H1 (cell line): ENCODE data around the gene MAPRE2. TPM values are rescaled to one million over a fixed set of nuclear protein-coding genes. Genes with fewer than 3 reads are reported as not detected.

ENCODE experiments used
- CTCF ChIA-PET: fragments of 300-600 bp; sonication (Branson Sonifier 250); formaldehyde crosslinking; loops from one replicate; lab custom pipeline; 2021; ENCODE audit not compliant: partially characterized antibody; lab: Charles Lee
- POLR2A ChIA-PET: fragments of 300-600 bp; sonication (Branson Sonifier 250); formaldehyde crosslinking; loops from one replicate; lab custom pipeline; 2021; ENCODE audit warnings: inconsistent platforms; ENCODE audit not compliant: partially characterized antibody; lab: Charles Lee
- DNase-seq, 2 experiments: peaks; one replicate each; pipeline versions ENCODE4 v3.0.0 to v3.0.0-alpha.2; 2010 to 2022; ENCODE audit warnings: low spot score in 2 of 2, low read depth in 1 of 2, mixed read lengths in 1 of 2
- FAIRE-seq: peaks from 2 replicates; lab custom pipeline; 2011; peaks lifted over from hg19 to GRCh38; lab: Jason Lieb, UNC
- H2AFZ ChIP-seq: 2 replicates; pipeline ENCODE4 v1.8.1; 2012; ENCODE audit warnings: low read length, inconsistent platforms
- H2AK5ac ChIP-seq: 2 replicates; pipeline ENCODE4 v1.6.1; 2013; ENCODE audit warnings: low read depth, low read length
- H2BK120ac ChIP-seq: replicated peaks from 2 replicates; pipeline ENCODE3; 2013; ENCODE audit warnings: low read depth, low read length, inconsistent platforms
- H2BK12ac ChIP-seq: 2 replicates; pipeline ENCODE4 v1.6.1; 2013; ENCODE audit warnings: low read depth, low read length
- H2BK15ac ChIP-seq: 2 replicates; pipeline ENCODE4 v1.6.1; 2013; ENCODE audit warnings: low read length
- H2BK20ac ChIP-seq: 2 replicates; pipeline ENCODE4 v1.6.1; 2013; ENCODE audit warnings: low read length
- H2BK5ac ChIP-seq: 2 replicates; pipeline ENCODE4 v1.6.1; 2013; ENCODE audit warnings: low read depth, low read length
- H3K14ac ChIP-seq: 2 replicates; pipeline ENCODE4 v1.6.1; 2013; ENCODE audit warnings: inconsistent platforms; ENCODE audit not compliant: insufficient read length
- H3K18ac ChIP-seq: 2 replicates; pipeline ENCODE4 v1.6.1; 2013; ENCODE audit warnings: low read length; ENCODE audit errors: extremely low read depth
- H3K23ac ChIP-seq: 2 replicates; pipeline ENCODE4 v1.6.1; 2013; ENCODE audit warnings: inconsistent platforms; ENCODE audit not compliant: insufficient read length
- H3K23me2 ChIP-seq: 2 replicates; pipeline ENCODE4 v1.6.1; 2013; ENCODE audit warnings: low read depth, low read length
- H3K27ac ChIP-seq: 2 replicates; pipeline ENCODE4 v1.6.1; 2011; ENCODE audit warnings: low read depth, low read length, inconsistent platforms
- H3K27me3 ChIP-seq, 4 experiments: replicated peaks in 1 of 4; 1 replicate in 1 of 4; 2 replicates in 3 of 4; pipeline versions ENCODE4 v1.6.1 to v1.8.1; 2011 to 2013; ENCODE audit warnings: low read length in 3 of 4, mild to moderate bottlenecking in 3 of 4, inconsistent platforms in 2 of 4, mixed read lengths in 2 of 4, moderate library complexity in 1 of 4; ENCODE audit not compliant: control insufficient read depth in 3 of 4, insufficient read depth in 3 of 4; ENCODE audit errors: extremely low read depth in 1 of 4
- H3K36me3 ChIP-seq, 4 experiments: 2 replicates each; pipeline versions ENCODE4 v1.6.1 to v1.8.1; 2011 to 2013; ENCODE audit warnings: mild to moderate bottlenecking in 4 of 4, low read length in 3 of 4, moderate library complexity in 2 of 4, control low read depth in 1 of 4, inconsistent platforms in 1 of 4; ENCODE audit not compliant: insufficient read depth in 4 of 4, control insufficient read depth in 2 of 4
- H3K4ac ChIP-seq: replicated peaks from 2 replicates; pipeline ENCODE3; 2013; ENCODE audit warnings: low read length, low read depth, mixed read lengths, inconsistent platforms; ENCODE audit not compliant: insufficient read length
- H3K4me1 ChIP-seq, 4 experiments: replicated peaks in 1 of 4; 1 replicate in 1 of 4; 2 replicates in 3 of 4; pipeline versions ENCODE4 v1.6.1 to v1.8.1; 2011 to 2013; ENCODE audit warnings: low read length in 3 of 4, inconsistent platforms in 2 of 4, mixed read lengths in 1 of 4; ENCODE audit not compliant: insufficient read depth in 4 of 4, control insufficient read depth in 3 of 4
- H3K4me2 ChIP-seq, 2 experiments: 2 replicates each; pipeline versions ENCODE4 v1.6.1 to v1.8.1; 2011 to 2013; ENCODE audit warnings: low read depth in 2 of 2, low read length in 2 of 2, control low read depth in 1 of 2, inconsistent platforms in 1 of 2, mild to moderate bottlenecking in 1 of 2; ENCODE audit not compliant: insufficient read depth in 1 of 2
- H3K4me3 ChIP-seq, 4 experiments: fragments of 200-600, 300-600 bp in 1 of 4; sonication (generic), shearing (Covaris generic), sonication (Bioruptor Twin) in 1 of 4; 2 replicates each; pipeline versions ENCODE4 v1.5.1 to v1.8.1; 2011 to 2016; ENCODE audit warnings: low read length in 4 of 4, low read depth in 3 of 4, control low read depth in 2 of 4, inconsistent platforms in 2 of 4, mild to moderate bottlenecking in 2 of 4, mixed read lengths in 1 of 4, moderate library complexity in 1 of 4; ENCODE audit not compliant: insufficient read depth in 2 of 4; ENCODE audit errors: extremely low read depth in 1 of 4
- H3K56ac ChIP-seq: replicated peaks from 2 replicates; pipeline ENCODE3; 2013; ENCODE audit warnings: low read depth, mild to moderate bottlenecking, mixed read lengths, low read length, inconsistent platforms; ENCODE audit not compliant: insufficient read length
- H3K79me1 ChIP-seq: 2 replicates; pipeline ENCODE4 v1.6.1; 2013; ENCODE audit warnings: low read depth, low read length, control low read depth
- H3K79me2 ChIP-seq, 2 experiments: 2 replicates each; pipeline versions ENCODE4 v1.6.1 to v1.8.1; 2012 to 2013; ENCODE audit warnings: low read length in 2 of 2, mild to moderate bottlenecking in 2 of 2, inconsistent platforms in 1 of 2; ENCODE audit not compliant: insufficient read depth in 2 of 2, control insufficient read depth in 1 of 2
- H3K9ac ChIP-seq, 4 experiments: replicated peaks in 1 of 4; 1 replicate in 1 of 4; 2 replicates in 3 of 4; pipeline versions ENCODE4 v1.6.1 to v1.8.1; 2011 to 2013; ENCODE audit warnings: low read depth in 3 of 4, low read length in 3 of 4, control low read depth in 2 of 4, mild to moderate bottlenecking in 2 of 4, moderate library complexity in 2 of 4, inconsistent platforms in 1 of 4; ENCODE audit errors: extremely low read depth in 1 of 4
- H3K9me3 ChIP-seq, 2 experiments: 2 replicates each; pipeline versions ENCODE4 v1.6.1 to v1.8.1; 2012 to 2013; ENCODE audit warnings: mild to moderate bottlenecking in 2 of 2, moderate library complexity in 2 of 2, control low read depth in 1 of 2, inconsistent platforms in 1 of 2, low read depth in 1 of 2, low read length in 1 of 2, mixed read lengths in 1 of 2; ENCODE audit not compliant: insufficient read depth in 2 of 2
- H4K20me1 ChIP-seq, 2 experiments: replicated peaks in 1 of 2; 2 replicates each; pipeline versions ENCODE3 to v1.8.1; 2011 to 2013; ENCODE audit warnings: inconsistent platforms in 2 of 2, low read length in 2 of 2, mild to moderate bottlenecking in 1 of 2; ENCODE audit not compliant: insufficient read depth in 2 of 2, control insufficient read depth in 1 of 2
- H4K5ac ChIP-seq: 2 replicates; pipeline ENCODE4 v1.6.1; 2013; ENCODE audit warnings: low read length, low read depth, mixed read lengths, inconsistent platforms; ENCODE audit not compliant: insufficient read length
- H4K8ac ChIP-seq: 2 replicates; pipeline ENCODE4 v1.8.0; 2013; ENCODE audit warnings: mild to moderate bottlenecking, moderate library complexity, low read length, inconsistent platforms; ENCODE audit not compliant: insufficient read depth; ENCODE audit errors: extremely low read depth
- H4K91ac ChIP-seq: replicated peaks from 2 replicates; pipeline ENCODE3; 2013; ENCODE audit warnings: low read length, mixed read lengths, inconsistent platforms; ENCODE audit not compliant: insufficient read length
- CREB1 ChIP-seq: IDR thresholded peaks from 2 replicates; pipeline ENCODE4 v1.6.1; 2012; ENCODE audit warnings: inconsistent platforms
- WGBS, 2 experiments: shearing (Covaris generic) in 1 of 2; methylation state at CpG; one replicate each; pipeline versions ENCODE4 v1.1.6 to v1.1.7; 2013 to 2015; ENCODE audit warnings: low lambda C conversion rate in 2 of 2, mixed read lengths in 2 of 2, inconsistent platforms in 1 of 2, low coverage in 1 of 2, missing lambda C conversion rate in 1 of 2; ENCODE audit not compliant: insufficient replicate concordance in 2 of 2, insufficient coverage in 1 of 2, insufficient read length in 1 of 2; ENCODE audit errors: extremely low coverage in 1 of 2, missing lambda C conversion rate in 1 of 2; 5-methylcytosine and 5-hydroxymethylcytosine counted together
- polyA plus RNA-seq, 7 experiments: library from polyadenylated mRNA; depleted of rRNA in 3 of 7; stranded (reverse) in 5 of 7; unstranded in 2 of 7; fragments of >200 nt in 5 of 7; fragments of 200-250 nt in 2 of 7; gene quantifications; 1 replicate in 5 of 7; 2 replicates in 1 of 7; 4 replicates in 1 of 7; pipeline versions ENCODE4 v1.2.1 to v1.2.3, GENCODE V29; 2011 to 2013; ENCODE audit warnings: missing spikeins in 2 of 7, mixed read lengths in 2 of 7
- total RNA-seq: library from RNA; stranded (reverse); fragmentation: NEBNext Ultra II Directional; extraction: Animal tissue kit (Norgen Biotek cat#: 25700); gene quantifications from 2 replicates; pipeline ENCODE4 v1.2.1, GENCODE V29; 2021
- TF ChIP-seq, protein P1 (sequence below): IDR thresholded peaks from 2 replicates; pipeline ENCODE4 v1.6.1; 2011; ENCODE audit warnings: low read depth, mild to moderate bottlenecking, low read length; ENCODE audit not compliant: insufficient read depth

MAPRE2 gene
- total and polyA plus RNA-seq, 2 of the 8 experiments (the other 6 are each of a cell fraction or from before 2014, with no cell fraction given), result 32.6 to 33.1 TPM

DNA sequence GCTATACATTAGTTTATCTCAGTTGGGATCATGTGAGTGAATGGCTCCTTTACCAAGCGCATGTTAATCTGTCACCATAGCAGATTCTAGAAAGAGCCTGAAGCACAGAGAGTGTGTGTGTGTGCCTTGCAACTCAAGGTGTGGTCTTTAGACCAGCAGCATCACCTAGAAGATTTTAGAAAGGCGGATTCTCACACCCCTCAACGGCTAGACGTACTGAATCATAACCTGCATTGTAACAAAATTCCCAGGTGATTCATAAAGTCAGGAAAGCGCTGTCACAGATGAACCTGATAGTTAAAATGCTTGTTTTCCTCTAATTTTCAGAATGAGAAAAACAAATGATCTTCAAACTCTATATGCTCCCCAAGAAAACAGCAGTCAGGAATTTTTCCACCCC is 45.5 kb upstream of the MAPRE2 start:
- Histone ChIP-seq H3K4me1 (peaks cover 0 to 12% (median 3%) of the 10 kb centered on the region in 4 experiments; a peak in 2 of 7 replicates), H3K9ac (no peak overlapping the region), H4K5ac (no peak overlapping the region), H3K4ac (no peak overlapping the region), H3K36me3 (no peaks in the 10 kb centered on the region; a peak in 2 of 8 replicates), H3K4me2 (no peak overlapping the region), H2BK12ac (no peak overlapping the region), H3K23ac (no peak overlapping the region), H3K79me1 (no peaks in the 10 kb centered on the region), H4K20me1 (no peaks in the 10 kb centered on the region), H2AK5ac (no peak overlapping the region), H4K91ac (no peak overlapping the region), H4K8ac (no peak overlapping the region), H2BK5ac (no peak overlapping the region), H3K23me2 (no peaks in the 10 kb centered on the region), H3K18ac (no peak overlapping the region), H3K9me3 (peaks cover 13 to 19% of the 10 kb centered on the region in 2 experiments), H2BK20ac (no peak overlapping the region), H3K4me3 (no peak overlapping the region), H3K14ac (no peak overlapping the region), H2AFZ (no peak overlapping the region), H3K56ac (no peak overlapping the region), H3K27ac (no peak overlapping the region), H2BK15ac (peak overlapping the region; percentile 25; the same call in 1 of the 2 replicates), H2BK120ac (no peak overlapping the region), H3K27me3 (peaks cover 0 to 1% (median 0%) of the 10 kb centered on the region in 4 experiments; a peak in 1 of 7 replicates), H3K79me2 (no peaks in the 10 kb centered on the region)
- FAIRE-seq (no peak), DNase-seq (no peak)
- POLR2A ChIA-PET, result no interaction called here
- CTCF ChIA-PET, result interaction anchor here (1.2 kb wide), 1 partner anchor 269 kb away, joined by 4 read pairs; no protein-coding TSS in a partner anchor
- TF ChIP-seq CREB1, result no peak
- TF ChIP-seq, protein P1, sequence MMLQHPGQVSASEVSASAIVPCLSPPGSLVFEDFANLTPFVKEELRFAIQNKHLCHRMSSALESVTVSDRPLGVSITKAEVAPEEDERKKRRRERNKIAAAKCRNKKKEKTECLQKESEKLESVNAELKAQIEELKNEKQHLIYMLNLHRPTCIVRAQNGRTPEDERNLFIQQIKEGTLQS, result no peak
- WGBS, 2 experiments, result 99% methylated on average over 5 of the region's 5 CpGs; no CpG with 5 or more reads in 1 of the 2 experiments
